ENCODE results near the gene CTAGE9.

The CTAGE9 gene

DNA sequence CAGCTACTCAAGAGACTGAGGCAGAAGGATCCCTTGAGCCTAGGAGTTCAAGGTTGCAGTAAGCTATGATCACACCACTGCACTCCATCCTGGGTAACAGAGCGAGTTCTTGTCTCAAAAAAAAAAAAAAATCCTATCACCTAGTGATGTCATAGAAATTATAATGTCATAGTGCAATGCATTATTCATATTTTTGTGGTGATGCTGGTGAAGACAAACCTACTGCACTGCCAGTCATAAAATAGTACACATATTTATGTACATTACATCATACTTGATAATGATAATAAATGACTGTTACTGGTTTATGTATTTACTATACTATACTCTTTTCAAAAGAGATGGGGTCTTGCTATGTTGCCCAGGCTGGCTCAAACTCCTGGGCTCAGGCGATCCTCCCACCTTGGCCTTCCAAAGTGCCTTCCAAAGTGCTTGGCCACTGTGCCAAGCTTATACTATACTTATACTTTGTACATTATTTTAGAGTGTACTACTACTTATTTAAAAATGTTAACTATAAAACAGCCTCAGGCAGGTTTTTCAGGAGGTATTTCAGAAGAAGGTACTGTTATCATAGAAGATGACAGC, 47.1 kb downstream of the CTAGE9 start:
- no peak for DNase-seq

DNA sequence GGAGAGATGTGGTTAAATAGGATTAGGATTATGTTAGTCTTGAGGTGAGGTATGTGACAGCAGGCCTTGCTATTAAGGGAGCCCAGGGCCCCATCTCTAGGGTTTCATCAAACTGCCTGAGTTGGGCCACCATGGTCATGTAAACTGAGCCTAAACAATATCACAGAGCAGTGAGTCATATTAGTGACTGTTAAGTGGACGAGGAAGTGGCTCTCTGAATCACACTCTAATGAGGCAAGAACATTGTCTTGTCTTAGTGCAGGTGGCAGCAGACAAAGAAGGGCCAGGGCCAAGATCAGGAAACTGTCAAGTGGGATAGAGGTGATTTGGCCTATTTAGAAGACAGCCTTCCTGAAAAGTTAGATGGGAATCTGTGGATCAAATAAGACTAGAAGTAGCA, 50.6 kb downstream of the CTAGE9 start:
- DNase-seq = no peak

Measured in T1000 (cell line).